ENCODE results near the gene IL15RA. TPM values are rescaled to one million over a fixed set of nuclear protein-coding genes. Genes with fewer than 3 reads are reported as not detected.

The IL15RA gene
- total RNA-seq, 1 donor from 2014 or later = not detected

DNA sequence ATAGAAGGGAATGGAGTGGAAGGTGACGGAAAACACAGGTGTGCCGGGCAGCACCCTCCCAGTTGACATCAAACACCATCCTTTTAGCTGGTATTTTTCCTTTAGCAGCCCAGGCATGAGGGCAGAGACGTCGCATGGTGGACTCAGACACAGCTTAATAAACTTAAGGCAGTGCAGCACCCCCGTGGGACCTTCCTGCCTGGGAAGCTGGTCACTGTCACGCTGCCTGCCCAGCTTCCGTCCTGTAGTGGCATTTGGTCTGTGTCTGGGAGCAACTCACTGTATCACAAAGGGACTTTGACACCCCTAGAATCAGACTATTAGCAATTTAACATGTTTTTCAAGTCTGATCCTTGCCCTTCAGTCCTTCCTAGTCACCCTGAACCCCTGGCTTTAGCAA is 35.8 kb downstream of the IL15RA start:
- peaks cover 15% of the 10 kb centered on the region for H3K36me3 Mint-ChIP-seq
- no peak overlapping the region for H3K4me2 ChIP-seq
- no peaks in the 10 kb centered on the region for H3K4me1 ChIP-seq
- H3K4me3 ChIP-seq = no peak overlapping the region
- H3K9me3 Mint-ChIP-seq = no peaks in the 10 kb centered on the region
- H3K36me3 ChIP-seq = no peaks in the 10 kb centered on the region
- TF ChIP-seq, protein P1, sequence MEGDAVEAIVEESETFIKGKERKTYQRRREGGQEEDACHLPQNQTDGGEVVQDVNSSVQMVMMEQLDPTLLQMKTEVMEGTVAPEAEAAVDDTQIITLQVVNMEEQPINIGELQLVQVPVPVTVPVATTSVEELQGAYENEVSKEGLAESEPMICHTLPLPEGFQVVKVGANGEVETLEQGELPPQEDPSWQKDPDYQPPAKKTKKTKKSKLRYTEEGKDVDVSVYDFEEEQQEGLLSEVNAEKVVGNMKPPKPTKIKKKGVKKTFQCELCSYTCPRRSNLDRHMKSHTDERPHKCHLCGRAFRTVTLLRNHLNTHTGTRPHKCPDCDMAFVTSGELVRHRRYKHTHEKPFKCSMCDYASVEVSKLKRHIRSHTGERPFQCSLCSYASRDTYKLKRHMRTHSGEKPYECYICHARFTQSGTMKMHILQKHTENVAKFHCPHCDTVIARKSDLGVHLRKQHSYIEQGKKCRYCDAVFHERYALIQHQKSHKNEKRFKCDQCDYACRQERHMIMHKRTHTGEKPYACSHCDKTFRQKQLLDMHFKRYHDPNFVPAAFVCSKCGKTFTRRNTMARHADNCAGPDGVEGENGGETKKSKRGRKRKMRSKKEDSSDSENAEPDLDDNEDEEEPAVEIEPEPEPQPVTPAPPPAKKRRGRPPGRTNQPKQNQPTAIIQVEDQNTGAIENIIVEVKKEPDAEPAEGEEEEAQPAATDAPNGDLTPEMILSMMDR (IDR thresholded peaks at IDR 0.05) = no peak
- TF ChIP-seq EZH2 (IDR thresholded peaks at IDR 0.05) = no peak
- TF ChIP-seq EZH2phosphoT487 (IDR thresholded peaks at IDR 0.05) = no peak
- peaks cover 10% of the 10 kb centered on the region for H3K4me1 Mint-ChIP-seq
- H4K20me1 ChIP-seq (ENCODE audit: low read depth) = no peaks in the 10 kb centered on the region
- H3K27me3 ChIP-seq = no peaks in the 10 kb centered on the region
- no peaks in the 10 kb centered on the region for H3F3A ChIP-seq (ENCODE audit: low read depth)
- peaks cover 2% of the 10 kb centered on the region for H3K27me3 Mint-ChIP-seq (ENCODE audit: insufficient read depth, low read depth)
- no peak overlapping the region for H3K27ac ChIP-seq
- no peak overlapping the region for H3K9ac ChIP-seq
- H3K79me2 ChIP-seq (ENCODE audit: low read depth) = no peaks in the 10 kb centered on the region
- H3K27ac Mint-ChIP-seq = no peak overlapping the region
- no peak overlapping the region for H2AFZ ChIP-seq (replicated peaks)
- no peak for DNase-seq (ENCODE audit: low spot score)
- no peaks in the 10 kb centered on the region for H3K9me3 ChIP-seq (ENCODE audit: low read depth)
- H3K4me3 Mint-ChIP-seq = no peak overlapping the region

DNA sequence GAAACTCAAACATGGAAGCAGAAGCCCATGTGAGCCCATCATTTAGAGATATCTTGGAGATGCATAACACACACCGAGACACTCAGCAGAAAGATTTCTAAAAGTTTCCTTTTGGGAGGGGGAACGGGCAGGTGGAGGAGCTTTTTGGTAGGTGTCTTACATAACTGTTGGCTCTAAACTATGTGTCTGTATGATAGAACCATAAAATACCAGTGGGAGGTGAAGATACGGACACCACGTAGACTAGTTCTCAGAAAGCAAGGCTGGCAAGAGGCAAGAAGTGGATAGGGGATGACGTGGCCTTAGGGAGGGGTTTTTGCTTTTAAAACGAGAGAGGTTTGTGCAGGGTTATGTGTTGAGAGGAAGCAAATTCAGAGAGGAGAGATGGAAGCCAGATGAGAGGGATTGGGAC is 36.5 kb downstream of the IL15RA start:
- H3K27me3 ChIP-seq = no peaks in the 10 kb centered on the region
- H3K9ac ChIP-seq = no peak overlapping the region
- Mint-ChIP-seq H3K9me3 (no peaks in the 10 kb centered on the region), H3K4me3 (no peak overlapping the region), H3K27ac (no peak overlapping the region), H3K27me3 (ENCODE audit: insufficient read depth, low read depth) (peaks cover 2% of the 10 kb centered on the region), H3K4me1 (peaks cover 6% of the 10 kb centered on the region), H3K36me3 (peaks cover 19% of the 10 kb centered on the region)
- H3K4me3 ChIP-seq = no peak overlapping the region
- H3K27ac ChIP-seq = no peak overlapping the region
- H3K9me3 ChIP-seq (ENCODE audit: low read depth) = no peaks in the 10 kb centered on the region
- no peaks in the 10 kb centered on the region for H3F3A ChIP-seq (ENCODE audit: low read depth)
- H3K4me1 ChIP-seq = no peaks in the 10 kb centered on the region
- no peaks in the 10 kb centered on the region for H4K20me1 ChIP-seq (ENCODE audit: low read depth)
- no peak for DNase-seq (ENCODE audit: low spot score)
- no peak overlapping the region for H3K4me2 ChIP-seq
- no peaks in the 10 kb centered on the region for H3K36me3 ChIP-seq
- no peaks in the 10 kb centered on the region for H3K79me2 ChIP-seq (ENCODE audit: low read depth)
- TF ChIP-seq, protein P1 (IDR thresholded peaks at IDR 0.05) = no peak
- TF ChIP-seq EZH2phosphoT487 (IDR thresholded peaks at IDR 0.05) = no peak
- no peak for TF ChIP-seq EZH2 (IDR thresholded peaks at IDR 0.05)
- H2AFZ ChIP-seq (replicated peaks) = no peak overlapping the region

DNA sequence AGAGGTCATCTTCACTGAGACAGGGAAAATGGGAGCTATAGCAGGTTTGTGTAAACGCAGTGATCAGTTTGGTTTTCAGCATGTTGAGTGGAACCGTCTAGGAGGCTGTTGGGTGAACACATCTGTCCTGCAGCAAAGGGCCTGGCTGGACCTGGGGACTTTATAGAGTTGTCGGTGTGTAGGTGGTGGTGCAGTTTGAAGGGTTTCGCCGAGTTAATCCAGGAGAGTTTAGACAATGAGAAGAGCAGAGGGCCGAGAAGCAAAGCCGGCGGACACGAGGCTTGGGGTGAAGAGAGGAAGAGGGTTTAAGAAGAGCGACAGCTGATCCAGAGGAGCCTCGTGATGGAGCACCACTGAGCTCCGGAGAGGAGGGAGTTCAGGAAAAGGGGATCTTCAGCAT is 39.1 kb downstream of the IL15RA start:
- H3K27ac Mint-ChIP-seq = no peak overlapping the region
- no peak for DNase-seq (ENCODE audit: low spot score)
- Histone ChIP-seq H3K4me2 (no peak overlapping the region), H3K79me2 (ENCODE audit: low read depth) (no peaks in the 10 kb centered on the region), H3F3A (ENCODE audit: low read depth) (no peaks in the 10 kb centered on the region), H3K27me3 (no peaks in the 10 kb centered on the region), H3K4me3 (no peak overlapping the region), H3K27ac (no peak overlapping the region), H3K9me3 (ENCODE audit: low read depth) (no peaks in the 10 kb centered on the region), H2AFZ (replicated peaks) (no peak overlapping the region), H3K36me3 (no peaks in the 10 kb centered on the region), H4K20me1 (ENCODE audit: low read depth) (no peaks in the 10 kb centered on the region), H3K9ac (no peak overlapping the region), H3K4me1 (no peaks in the 10 kb centered on the region)
- H3K4me1 Mint-ChIP-seq = peaks cover 2% of the 10 kb centered on the region
- peaks cover 2% of the 10 kb centered on the region for H3K27me3 Mint-ChIP-seq (ENCODE audit: insufficient read depth, low read depth)
- H3K9me3 Mint-ChIP-seq = no peaks in the 10 kb centered on the region
- H3K4me3 Mint-ChIP-seq = no peak overlapping the region
- peaks cover 30% of the 10 kb centered on the region for H3K36me3 Mint-ChIP-seq
- TF ChIP-seq EZH2 (IDR thresholded peaks at IDR 0.05) = no peak
- no peak for TF ChIP-seq EZH2phosphoT487 (IDR thresholded peaks at IDR 0.05)
- TF ChIP-seq, protein P1 (IDR thresholded peaks at IDR 0.05) = no peak

Measured in neural progenitor cell (in vitro differentiated cells).